ENCODE results near the gene FGD5.

FGD5 gene

GRCh38 chr3:14818804-14819500, at the start of gene FGD5:
TSS of gene FGD5 (plus strand) at chr3:14818962. CDS start at chr3:14819072, 110 bp downstream.
- no peak for DNase-seq (ENCODE audit: low spot score)

GRCh38 chr3:14769544-14770325, 49.0 kb upstream of the FGD5 start:
- DNase-seq (ENCODE audit: low spot score): no peak

- no peak for DNase-seq (ENCODE audit: low spot score)
These were observed 48.2 kb upstream of the FGD5 start for GRCh38 chr3:14770591-14770990.

- peak; percentile 41 for DNase-seq (ENCODE audit: low spot score)
These were observed 46.9 kb upstream of the FGD5 start for GRCh38 chr3:14771593-14772497.

- peak; percentile 34 for DNase-seq (ENCODE audit: low spot score)
These were observed 46.1 kb upstream of the FGD5 start for GRCh38 chr3:14772533-14773138.

GRCh38 chr3:14773281-14773680, 45.5 kb upstream of the FGD5 start:
- DNase-seq (ENCODE audit: low spot score): no peak

GRCh38 chr3:14773691-14774128, 45.1 kb upstream of the FGD5 start:
- DNase-seq (ENCODE audit: low spot score): peak; percentile 38

- DNase-seq (ENCODE audit: low spot score): peak; percentile 46
These were observed 44.3 kb upstream of the FGD5 start for GRCh38 chr3:14774431-14774830.

- peak; percentile 29 for DNase-seq (ENCODE audit: low spot score)
These were observed 43.8 kb upstream of the FGD5 start for GRCh38 chr3:14775011-14775410.

- peak; percentile 9 for DNase-seq (ENCODE audit: low spot score)
These were observed 43.2 kb upstream of the FGD5 start for GRCh38 chr3:14775563-14775962.

- no peak for DNase-seq (ENCODE audit: low spot score)
These were observed 39.6 kb upstream of the FGD5 start for GRCh38 chr3:14779069-14779685.

- peak; percentile 81 for DNase-seq (ENCODE audit: low spot score)
These were observed 37.7 kb upstream of the FGD5 start for GRCh38 chr3:14780927-14781507.

- no peak for DNase-seq (ENCODE audit: low spot score)
These were observed 35.2 kb upstream of the FGD5 start for GRCh38 chr3:14783480-14784086.

GRCh38 chr3:14784087-14784681, 34.6 kb upstream of the FGD5 start:
- DNase-seq (ENCODE audit: low spot score): no peak

GRCh38 chr3:14785207-14786155, 33.3 kb upstream of the FGD5 start:
- DNase-seq (ENCODE audit: low spot score): no peak

GRCh38 chr3:14786369-14786768, 32.4 kb upstream of the FGD5 start:
- no peak for DNase-seq (ENCODE audit: low spot score)

- DNase-seq (ENCODE audit: low spot score): no peak
These were observed 31.1 kb upstream of the FGD5 start for GRCh38 chr3:14787630-14788029.

- DNase-seq (ENCODE audit: low spot score): no peak
These were observed 30.1 kb upstream of the FGD5 start for GRCh38 chr3:14788644-14789043.

GRCh38 chr3:14789221-14789620, 29.5 kb upstream of the FGD5 start:
- no peak for DNase-seq (ENCODE audit: low spot score)
